ENCODE results near the gene ATP2C2. TPM values are rescaled to one million over a fixed set of nuclear protein-coding genes. Genes with fewer than 3 reads are reported as not detected.
"Not testable (repeated sequence)": the region's sequence is repeated elsewhere in the genome, so short reads cannot be mapped to it uniquely, and the experiment has no call there.

ATP2C2 gene
- total RNA-seq, 4 donors from 2014 or later, result 1.1 to 25.8 (median 5.6) TPM

GRCh38 chr16:84450176-84450865, 82.0 kb downstream of the ATP2C2 start:
- Histone ChIP-seq H3K27ac (no peak overlapping the region), H3K4me1 (no peaks in the 10 kb centered on the region), H3K4me3 (no peak overlapping the region), H3K9me3 (no peaks in the 10 kb centered on the region), H3K36me3 (no peaks in the 10 kb centered on the region), H3K27me3 (no peaks in the 10 kb centered on the region)
- intact Hi-C loops (cut with DNase I), result no loop called here
- 89 to 98% methylated on average over 7 to 11 of the region's 11 CpGs for WGBS, 2 donors
- DNase-seq, result no peak
- TF ChIP-seq POLR2A (IDR thresholded peaks at IDR 0.05), result no peak

GRCh38 chr16:84451010-84451676, 82.8 kb downstream of the ATP2C2 start:
- H3K36me3 ChIP-seq; H3K4me1 ChIP-seq; intact Hi-C loops (cut with DNase I); H3K27me3 ChIP-seq; H3K9me3 ChIP-seq; DNase-seq; H3K27ac ChIP-seq; H3K4me3 ChIP-seq: not testable (repeated sequence)
- WGBS, 2 donors, result 83 to 85% methylated on average over 4 to 5 of the region's 9 CpGs

DNA sequence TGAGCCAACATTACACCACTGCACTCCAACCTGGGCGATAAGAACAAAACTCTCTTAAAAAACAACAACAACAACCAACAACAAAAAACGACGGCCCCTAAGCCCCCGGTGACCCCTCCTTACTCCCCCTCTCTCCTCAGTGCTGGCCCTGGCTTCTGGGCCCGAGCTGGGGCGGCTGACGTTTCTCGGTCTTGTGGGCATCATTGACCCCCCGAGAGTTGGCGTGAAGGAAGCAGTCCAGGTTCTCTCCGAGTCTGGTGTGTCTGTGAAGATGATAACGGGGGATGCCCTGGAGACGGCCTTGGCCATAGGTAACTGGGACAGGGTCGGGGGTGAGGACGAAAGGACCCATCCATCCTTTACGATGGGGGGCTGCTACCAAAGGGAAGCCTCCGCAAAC, 83.4 kb downstream of the ATP2C2 start:
- H3K4me1 ChIP-seq, result no peaks in the 10 kb centered on the region
- intact Hi-C loops (cut with DNase I), result no loop called here
- WGBS, 2 donors, result 70 to 87% methylated on average over 10 to 11 of the region's 17 CpGs
- no peak for DNase-seq
- H3K9me3 ChIP-seq, result no peaks in the 10 kb centered on the region
- no peak overlapping the region for H3K4me3 ChIP-seq
- no peaks in the 10 kb centered on the region for H3K27me3 ChIP-seq
- TF ChIP-seq POLR2A (IDR thresholded peaks at IDR 0.05), result no peak
- no peak for TF ChIP-seq CTCF (IDR thresholded peaks at IDR 0.05)
- H3K27ac ChIP-seq, result no peak overlapping the region
- H3K36me3 ChIP-seq, result no peaks in the 10 kb centered on the region

DNA sequence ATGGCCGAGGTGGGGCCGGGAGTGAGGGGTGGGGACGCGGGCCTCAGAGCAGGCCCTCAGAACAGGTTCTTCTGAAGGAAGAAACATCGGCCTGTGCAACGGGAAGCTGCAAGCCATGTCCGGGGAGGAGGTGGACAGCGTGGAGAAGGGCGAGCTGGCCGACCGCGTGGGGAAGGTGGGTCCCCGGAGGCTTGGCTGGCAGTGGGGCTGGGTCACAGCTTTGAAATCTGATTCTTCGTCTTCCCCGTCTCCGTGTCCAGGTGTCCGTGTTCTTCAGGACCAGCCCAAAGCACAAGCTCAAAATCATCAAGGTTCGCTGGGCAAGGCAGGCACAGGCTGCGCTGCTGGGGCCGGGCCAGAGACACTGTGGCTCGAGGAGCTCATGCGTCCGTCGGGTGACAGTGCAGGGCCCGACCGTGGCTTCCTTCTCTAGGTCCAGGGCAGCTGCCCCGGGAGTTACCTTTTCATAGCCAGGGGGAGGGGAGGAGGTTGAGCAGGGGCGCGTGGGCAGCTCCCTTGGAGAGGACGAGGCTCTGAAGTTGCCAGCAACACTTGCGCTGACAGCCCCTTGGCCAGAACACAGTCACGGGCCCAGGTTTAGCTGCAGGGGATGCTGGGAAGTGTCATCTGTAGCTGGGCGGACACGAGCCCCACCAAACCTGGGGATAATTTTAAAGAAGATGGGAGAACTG, 84.9 kb downstream of the ATP2C2 start:
- Histone ChIP-seq H3K9me3 (no peaks in the 10 kb centered on the region), H3K4me3 (no peak overlapping the region), H3K4me1 (no peaks in the 10 kb centered on the region), H3K27me3 (no peaks in the 10 kb centered on the region), H3K27ac (no peak overlapping the region), H3K36me3 (no peaks in the 10 kb centered on the region)
- TF ChIP-seq CTCF (IDR thresholded peaks at IDR 0.05) (no peak), POLR2A (IDR thresholded peaks at IDR 0.05) (no peak)
- DNase-seq, result no peak
- intact Hi-C loops (cut with DNase I), result no loop called here
- 63 to 91% methylated on average over 3 to 14 of the region's 34 CpGs for WGBS, 2 donors

DNA sequence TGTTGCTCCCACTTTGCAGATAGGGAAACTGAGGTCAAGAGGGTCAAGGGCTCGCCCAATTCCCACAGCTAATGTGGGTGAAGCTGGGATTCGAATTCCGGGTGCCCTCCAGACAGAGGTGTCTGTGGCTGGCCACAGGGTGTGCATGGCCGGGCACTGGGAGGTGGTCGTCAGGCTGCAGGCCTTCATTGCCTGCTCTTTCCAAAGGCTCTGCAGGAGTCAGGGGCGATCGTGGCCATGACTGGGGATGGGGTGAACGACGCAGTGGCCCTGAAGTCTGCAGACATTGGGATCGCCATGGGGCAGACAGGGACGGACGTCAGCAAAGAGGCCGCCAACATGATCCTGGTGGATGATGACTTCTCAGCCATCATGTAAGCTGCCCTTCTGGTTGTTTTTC, 86.3 kb downstream of the ATP2C2 start:
- WGBS, 2 donors, result 83 to 85% methylated on average over 8 to 9 of the region's 13 CpGs
- no peak overlapping the region for H3K27ac ChIP-seq
- H3K27me3 ChIP-seq, result no peaks in the 10 kb centered on the region
- no peaks in the 10 kb centered on the region for H3K9me3 ChIP-seq
- intact Hi-C loops (cut with DNase I), result no loop called here
- no peak overlapping the region for H3K4me3 ChIP-seq
- DNase-seq, result no peak
- H3K36me3 ChIP-seq, result no peaks in the 10 kb centered on the region
- TF ChIP-seq POLR2A (IDR thresholded peaks at IDR 0.05) (no peak), CTCF (IDR thresholded peaks at IDR 0.05) (no peak)
- H3K4me1 ChIP-seq, result no peaks in the 10 kb centered on the region

DNA sequence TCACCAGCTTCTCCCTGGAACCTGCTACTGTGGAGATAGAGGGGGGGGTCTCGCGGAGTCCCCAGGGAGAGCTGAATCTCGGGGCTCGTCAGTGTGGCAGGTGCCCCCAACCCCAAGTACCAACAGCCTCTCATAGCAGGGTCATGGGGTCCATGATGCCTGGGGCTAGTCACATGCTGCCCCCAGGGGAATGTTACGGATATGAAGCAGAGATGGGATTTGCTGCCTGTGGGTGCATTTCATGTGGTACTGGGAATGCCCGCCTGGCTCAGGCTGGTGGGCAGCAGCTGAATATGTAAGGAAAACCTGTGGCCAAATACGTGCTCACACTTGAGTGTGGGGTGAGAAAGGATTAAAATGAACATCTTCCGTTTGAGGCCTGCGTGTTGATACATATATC, 86.7 kb downstream of the ATP2C2 start:
- no peak for TF ChIP-seq CTCF (IDR thresholded peaks at IDR 0.05)
- no peak for TF ChIP-seq POLR2A (IDR thresholded peaks at IDR 0.05)
- no peak for DNase-seq
- Histone ChIP-seq H3K27ac (no peak overlapping the region), H3K27me3 (no peaks in the 10 kb centered on the region), H3K36me3 (peaks cover 0 to 2% (median 0%) of the 10 kb centered on the region in 3 donors), H3K4me3 (no peak overlapping the region), H3K9me3 (no peaks in the 10 kb centered on the region), H3K4me1 (no peaks in the 10 kb centered on the region)
- WGBS, 2 donors, result 75 to 95% methylated on average over 5 of the region's 9 CpGs
- intact Hi-C loops (cut with DNase I), result no loop called here

Data from esophagus squamous epithelium (tissue), 5 donors.